WERI-Rb-1 (cell line): Measurements from ENCODE around the gene ACP2.

Source experiments
- DNase-seq: peaks from one replicate; pipeline ENCODE4 v3.0.0-alpha.2; 2020
- H3K27ac ChIP-seq: fragments of 250-450 bp; sonication (Bioruptor Pico); 2 replicates; pipeline ENCODE4 v1.5.1; 2020; ENCODE audit warnings: mild to moderate bottlenecking, moderate library complexity
- H3K27me3 ChIP-seq: fragments of 250-450 bp; sonication (Bioruptor Pico); 2 replicates; pipeline ENCODE4 v1.5.1; 2021; ENCODE audit warnings: mild to moderate bottlenecking, low read depth, moderate library complexity; ENCODE audit not compliant: insufficient read depth, severe bottlenecking
- H3K36me3 ChIP-seq: fragments of 250-450 bp; sonication (Bioruptor Pico); 2 replicates; pipeline ENCODE4 v1.5.1; 2020; ENCODE audit warnings: mild to moderate bottlenecking, moderate library complexity
- H3K4me3 ChIP-seq: 2 replicates; pipeline ENCODE4 v1.5.1; 2011; ENCODE audit warnings: low read depth, mild to moderate bottlenecking, control low read depth, low read length
- H3K9me3 ChIP-seq: fragments of 250-450 bp; sonication (Bioruptor Pico); 2 replicates; pipeline ENCODE4 v1.5.1; 2021; ENCODE audit warnings: mild to moderate bottlenecking, moderate library complexity; ENCODE audit not compliant: severe bottlenecking
- CTCF ChIP-seq: IDR thresholded peaks from 2 replicates; pipeline ENCODE4 v1.5.1; 2011; ENCODE audit warnings: low read depth, mild to moderate bottlenecking, control low read depth, inconsistent platforms, low read length

Gene ACP2

GRCh38 chr11:47258317-47258902 is 9.8 kb upstream of the ACP2 start:
- H3K36me3 ChIP-seq = no peaks in the 10 kb centered on the region
- H3K27me3 ChIP-seq = no peaks in the 10 kb centered on the region
- no peak overlapping the region for H3K27ac ChIP-seq
- no peak for DNase-seq
- TF ChIP-seq CTCF = no peak
- no peaks in the 10 kb centered on the region for H3K9me3 ChIP-seq
- H3K4me3 ChIP-seq = no peak overlapping the region

GRCh38 chr11:47257517-47258316 is 9.1 kb upstream of the ACP2 start, which contains the start of gene NR1H3:
Gene NR1H3, plus strand, starts transcription at chr11:47257996. Its CDS starts 1,221 bp downstream, at chr11:47259217.
- peak; percentile 53 for DNase-seq
- no peak within 1 kb of the TSS for H3K27ac ChIP-seq

GRCh38 chr11:47257177-47257516 is 8.5 kb upstream of the ACP2 start:
- Histone ChIP-seq H3K4me3 (no peak overlapping the region), H3K9me3 (no peaks in the 10 kb centered on the region), H3K27me3 (no peaks in the 10 kb centered on the region), H3K36me3 (no peaks in the 10 kb centered on the region), H3K27ac (no peak overlapping the region)
- no peak for TF ChIP-seq CTCF
- no peak for DNase-seq

More at GRCh38 chr11:47257517-47258316, 9.1 kb upstream of the ACP2 start, which contains the start of gene NR1H3:
- no peaks in the 10 kb centered on the region for H3K27me3 ChIP-seq
- peak; percentile 74 for TF ChIP-seq CTCF
- no peaks in the 10 kb centered on the region for H3K9me3 ChIP-seq
- no peaks in the 10 kb centered on the region for H3K36me3 ChIP-seq
- H3K4me3 ChIP-seq = no peak within 1 kb of the TSS

GRCh38 chr11:47256374-47256773 is 7.8 kb upstream of the ACP2 start:
- no peaks in the 10 kb centered on the region for H3K9me3 ChIP-seq
- no peak overlapping the region for H3K27ac ChIP-seq
- H3K27me3 ChIP-seq = no peaks in the 10 kb centered on the region
- DNase-seq = no peak
- no peak overlapping the region for H3K4me3 ChIP-seq
- H3K36me3 ChIP-seq = no peaks in the 10 kb centered on the region
- no peak for TF ChIP-seq CTCF

GRCh38 chr11:47254386-47254785 is 5.8 kb upstream of the ACP2 start:
- Histone ChIP-seq H3K4me3 (no peak overlapping the region), H3K27ac (no peak overlapping the region), H3K9me3 (no peaks in the 10 kb centered on the region), H3K27me3 (no peaks in the 10 kb centered on the region), H3K36me3 (no peaks in the 10 kb centered on the region)
- no peak for TF ChIP-seq CTCF
- DNase-seq = no peak

GRCh38 chr11:47253660-47254059 is 5.0 kb upstream of the ACP2 start:
- Histone ChIP-seq H3K4me3 (no peak overlapping the region), H3K9me3 (no peaks in the 10 kb centered on the region), H3K27me3 (no peaks in the 10 kb centered on the region), H3K36me3 (no peaks in the 10 kb centered on the region), H3K27ac (no peak overlapping the region)
- no peak for TF ChIP-seq CTCF
- no peak for DNase-seq
